GM19035 (cell line): ENCODE data around the gene IFI6.
"Not testable (repeated sequence)": the region's sequence is repeated elsewhere in the genome, so short reads cannot be mapped to it uniquely, and the experiment has no call there.

Experiments
- ATAC-seq: cut with Tn5 transposase; IDR thresholded peaks from one replicate; pipeline ENCODE4 v1.9.1; 2021; ENCODE audit not compliant: unreplicated experiment

IFI6 gene, protein sequence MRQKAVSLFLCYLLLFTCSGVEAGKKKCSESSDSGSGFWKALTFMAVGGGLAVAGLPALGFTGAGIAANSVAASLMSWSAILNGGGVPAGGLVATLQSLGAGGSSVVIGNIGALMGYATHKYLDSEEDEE

DNA sequence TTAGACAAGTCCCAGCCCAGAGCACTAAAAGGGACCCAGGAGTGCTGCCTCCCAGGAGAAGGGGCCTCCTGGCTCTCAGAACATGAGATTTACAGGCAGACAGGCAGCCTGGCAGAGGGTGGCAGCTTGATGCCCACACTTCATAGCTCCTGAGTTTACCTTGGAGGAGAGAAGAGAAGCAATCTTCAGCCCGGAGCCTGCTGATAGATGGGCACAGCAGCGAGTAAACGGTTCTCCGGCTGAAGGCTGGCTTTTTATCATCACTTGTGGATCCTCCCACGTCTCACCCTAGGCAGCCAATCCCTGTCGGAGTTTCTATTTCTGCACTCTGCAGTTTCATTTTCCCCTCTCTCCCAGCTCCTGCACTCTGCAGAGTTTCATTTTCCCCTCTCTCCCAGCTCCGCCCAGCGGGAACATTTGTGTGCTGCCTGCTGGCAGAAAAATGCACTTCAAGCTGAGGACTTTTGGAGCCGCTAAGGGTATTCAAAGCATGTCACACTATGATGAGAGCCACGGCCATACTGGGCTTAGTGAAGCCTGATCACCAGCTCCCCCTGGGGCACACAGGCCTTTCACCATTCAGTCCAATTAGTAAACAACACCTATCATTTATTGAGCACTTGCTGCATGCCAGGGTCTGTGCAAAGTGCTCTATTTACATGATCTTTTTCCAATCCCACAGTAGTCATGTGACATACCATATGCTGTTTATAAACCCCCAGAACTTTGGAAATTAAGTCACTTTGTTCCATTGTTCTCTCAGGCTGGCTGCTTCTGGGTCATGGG lies at the start of gene IFI6:
IFI6 (minus strand) TSS at position 229 of the 786 bp plus-strand sequence. CDS start 2,878 bp downstream, outside the sequence.
- peak; percentile 84 for ATAC-seq

DNA sequence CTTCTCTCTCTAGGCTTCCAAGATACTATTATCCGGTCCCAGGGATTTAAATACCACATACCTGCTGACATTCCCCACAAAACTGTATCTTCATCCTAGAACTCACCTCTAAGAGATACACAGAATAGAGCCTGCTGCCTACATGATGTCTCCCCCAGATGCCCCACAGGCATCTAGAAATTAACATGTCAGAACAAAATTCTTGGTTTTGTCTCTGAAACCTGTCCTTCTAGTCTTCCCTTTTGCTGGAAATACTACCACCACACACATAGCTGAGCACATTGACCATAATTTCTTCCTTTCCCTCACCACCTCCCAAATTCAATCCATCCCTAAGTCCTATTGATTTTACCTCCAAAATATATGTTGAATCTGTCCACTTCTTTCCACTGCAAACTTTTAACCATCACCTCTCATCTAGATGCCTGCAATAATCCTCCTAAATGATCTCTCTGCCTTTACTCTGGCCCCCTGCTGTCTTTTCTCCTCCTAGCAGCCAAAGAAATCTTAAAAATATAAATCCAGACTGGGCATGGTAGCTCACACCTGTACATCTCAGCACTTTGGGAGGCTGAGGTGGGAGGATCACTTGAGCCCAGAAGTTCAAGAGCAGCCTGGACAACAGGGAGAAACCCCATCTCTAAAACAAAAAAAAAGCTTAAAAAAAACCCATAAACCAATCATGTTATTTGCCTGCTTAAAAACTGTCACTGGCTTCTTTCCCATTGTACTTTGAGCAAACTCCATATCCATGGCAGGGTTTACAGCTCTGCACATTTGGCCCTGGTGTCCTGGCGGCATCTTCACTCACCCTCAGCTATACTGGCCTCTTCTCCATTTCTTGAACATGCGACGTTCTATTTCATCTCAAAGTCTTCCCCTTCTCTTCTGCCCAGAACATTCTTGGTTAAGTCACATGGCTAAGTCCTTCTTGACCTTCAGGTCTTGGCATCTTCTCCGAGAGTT lies 47.6 kb upstream of the IFI6 start:
- ATAC-seq = no peak

DNA sequence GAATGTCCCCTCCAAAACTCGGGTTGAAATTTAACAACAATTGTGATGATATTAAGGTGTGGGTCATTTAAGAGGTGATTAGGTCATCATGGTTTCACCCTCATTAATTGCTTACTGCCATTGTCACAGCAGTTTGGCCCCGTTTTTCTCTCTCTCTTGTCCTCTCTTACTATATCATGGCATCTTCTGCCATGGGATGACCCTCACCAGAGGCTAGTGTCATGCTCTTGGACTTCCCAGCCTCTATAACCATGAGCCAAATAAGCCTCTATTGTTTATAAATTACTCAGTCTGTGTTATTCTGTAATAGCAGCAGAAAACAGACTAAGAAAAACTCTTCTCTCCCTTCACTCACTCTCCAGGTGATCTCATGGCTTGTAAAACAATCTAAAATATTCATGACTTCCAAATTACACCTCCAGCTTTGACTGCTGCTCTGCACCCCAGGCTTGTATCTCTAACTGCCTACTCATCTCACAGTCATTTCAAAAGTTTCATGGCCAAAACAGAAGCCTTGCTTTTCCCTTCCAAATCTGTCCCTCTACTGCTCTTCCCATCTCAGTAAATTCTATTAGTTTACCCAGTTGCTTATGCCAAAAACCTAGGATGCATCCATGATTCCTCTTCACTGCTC lies 44.4 kb upstream of the IFI6 start:
- ATAC-seq = no peak

DNA sequence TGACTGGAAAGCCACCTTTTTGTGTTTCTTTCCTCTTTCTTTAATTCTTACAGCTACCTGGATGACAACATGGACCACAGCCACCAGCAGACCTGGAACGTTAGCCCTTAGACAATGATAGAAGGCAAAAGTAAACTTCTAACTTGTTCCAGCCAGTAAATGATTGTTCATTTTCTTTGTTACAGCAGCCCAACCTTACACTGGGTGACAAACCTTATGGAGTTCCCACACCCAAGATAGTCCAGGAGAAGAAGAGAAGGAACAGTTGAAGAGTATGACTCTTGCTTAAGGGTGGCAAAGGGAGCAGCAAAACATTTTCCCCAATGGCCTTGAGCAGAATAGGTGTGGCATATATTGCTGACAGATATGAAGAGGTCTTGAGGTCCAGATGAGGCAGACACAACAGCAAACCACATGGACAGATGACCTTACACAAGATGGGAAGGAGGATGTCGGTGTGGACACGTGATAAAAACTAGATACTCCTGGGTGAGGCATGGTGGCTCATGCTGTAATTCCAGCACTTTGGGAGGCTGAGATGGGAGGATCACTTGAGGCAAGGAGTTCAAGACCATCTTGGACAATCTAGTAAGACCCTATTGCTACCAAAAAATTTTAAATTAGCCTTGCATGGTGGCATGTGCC lies 42.0 kb upstream of the IFI6 start:
- no peak for ATAC-seq

DNA sequence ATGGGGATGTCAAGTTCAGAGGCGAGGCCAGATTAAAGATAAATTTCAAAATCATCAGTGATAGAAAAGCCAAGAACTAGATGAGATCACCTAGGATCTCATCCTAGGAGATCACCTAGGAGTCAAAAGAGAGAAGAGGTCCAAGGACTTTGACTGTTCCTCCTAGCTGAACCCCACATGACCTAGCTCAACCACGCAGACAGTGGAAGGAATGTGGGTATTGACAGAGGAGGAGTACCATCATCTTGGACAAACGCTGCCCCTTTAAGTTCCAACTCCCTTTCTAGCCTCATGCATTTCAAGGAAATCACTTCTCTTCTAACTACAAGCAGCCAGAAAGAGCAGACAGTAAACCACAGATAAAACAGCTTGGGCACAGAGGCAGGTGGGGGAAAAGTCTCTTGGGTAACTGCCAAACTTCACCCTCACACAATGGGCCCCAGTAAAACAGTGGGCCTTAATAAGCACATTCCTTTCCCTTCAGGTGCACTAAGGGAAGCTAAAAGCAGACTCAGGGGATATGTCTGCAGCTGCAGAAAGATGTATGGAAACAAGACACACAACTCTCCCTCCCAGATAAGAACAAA lies 41.2 kb upstream of the IFI6 start:
- no peak for ATAC-seq

DNA sequence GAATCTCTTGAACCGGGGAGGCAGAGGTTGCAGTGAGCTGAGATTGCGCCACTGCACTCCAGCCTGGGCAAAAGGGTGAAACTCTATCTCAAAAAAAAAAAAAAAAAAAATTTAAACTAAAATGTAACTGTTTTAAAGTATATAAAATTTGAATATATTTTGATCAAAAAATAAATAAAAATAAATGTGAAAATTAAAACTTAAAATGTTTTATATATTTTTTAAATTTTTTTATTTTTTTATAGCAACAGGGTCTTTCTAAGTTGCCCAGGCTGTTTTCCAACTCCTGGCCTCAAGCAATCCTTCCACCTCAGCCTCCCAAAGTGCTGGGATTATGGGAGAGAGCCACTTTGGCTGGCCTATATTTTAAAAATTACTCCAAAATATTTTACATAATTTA lies 38.6 kb upstream of the IFI6 start:
- ATAC-seq = no peak

DNA sequence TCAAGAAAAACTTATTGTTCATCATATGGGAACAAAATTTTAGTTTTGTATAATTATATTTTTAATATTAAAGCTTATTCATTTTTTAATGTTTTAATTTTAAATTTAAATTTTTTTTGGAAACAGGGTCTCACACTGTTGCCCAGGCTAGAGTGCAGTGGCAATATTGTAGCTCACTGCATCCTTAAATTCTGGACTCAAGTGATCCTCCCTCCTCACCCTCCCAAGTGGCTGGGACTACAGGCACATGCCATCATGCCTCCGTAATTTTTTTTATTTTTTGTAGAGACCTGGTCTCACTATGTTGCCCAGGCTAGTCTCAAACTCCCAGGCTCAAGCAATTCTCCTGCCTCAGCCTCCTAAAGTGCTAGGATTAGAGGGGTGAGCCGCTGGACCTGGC lies 33.6 kb upstream of the IFI6 start:
- no peak for ATAC-seq

DNA sequence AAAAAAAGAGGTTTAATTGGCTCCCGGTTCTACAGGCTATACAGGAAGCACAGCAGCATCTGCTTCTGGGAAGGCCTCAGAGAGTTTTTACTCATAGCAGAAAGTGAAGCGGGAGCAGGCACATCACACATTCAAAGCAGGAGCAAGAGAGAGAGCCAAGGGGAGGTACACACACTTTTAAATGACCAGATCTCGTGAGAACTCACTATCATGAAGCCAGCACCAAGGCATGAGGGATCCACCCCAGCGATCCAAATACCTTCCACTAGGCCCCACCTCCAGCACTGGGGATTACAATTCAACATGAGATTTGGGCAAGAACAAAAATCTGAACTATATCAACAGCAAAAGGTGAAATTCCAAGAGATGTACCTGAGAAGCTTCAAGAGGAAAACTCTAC lies 33.0 kb upstream of the IFI6 start:
- ATAC-seq = no peak

DNA sequence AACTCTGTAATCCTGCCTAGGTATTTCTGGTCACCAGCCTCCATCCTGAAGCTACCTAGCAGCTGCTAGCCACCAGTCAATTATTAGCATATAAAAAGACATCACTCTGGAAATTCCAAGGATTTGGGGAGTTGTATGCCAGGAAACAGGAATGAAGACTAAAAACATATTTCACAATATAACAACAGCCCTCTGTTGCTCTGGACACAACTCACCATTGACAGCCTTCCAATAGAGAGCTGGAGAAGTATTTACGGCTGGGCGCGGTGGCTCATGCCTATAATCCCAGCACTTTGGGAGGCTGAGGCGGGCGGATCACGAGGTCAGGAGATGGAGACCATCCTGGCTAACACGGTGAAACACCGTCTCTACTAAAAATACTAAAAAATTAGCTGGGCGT lies 24.8 kb upstream of the IFI6 start:
- ATAC-seq = not testable (repeated sequence)

DNA sequence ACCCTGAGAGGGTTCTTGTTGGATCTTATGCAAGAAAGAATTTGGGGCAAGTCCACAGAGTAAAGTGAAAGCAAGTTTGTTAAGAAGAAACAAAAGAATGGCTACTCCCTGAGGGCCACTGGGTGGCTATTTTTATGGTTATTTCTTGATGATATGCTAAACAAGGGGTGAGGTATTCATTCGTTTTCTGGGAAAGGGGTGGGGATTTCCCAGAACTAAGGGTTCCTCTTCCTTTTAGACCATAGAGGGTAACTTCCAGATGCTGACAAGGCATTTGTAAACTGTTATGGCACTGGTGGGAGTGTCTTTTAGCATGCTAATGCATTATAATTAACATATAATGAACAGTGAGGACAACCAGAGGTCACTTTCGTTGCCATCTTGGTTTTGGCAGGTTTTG lies 18.2 kb upstream of the IFI6 start:
- ATAC-seq = no peak

DNA sequence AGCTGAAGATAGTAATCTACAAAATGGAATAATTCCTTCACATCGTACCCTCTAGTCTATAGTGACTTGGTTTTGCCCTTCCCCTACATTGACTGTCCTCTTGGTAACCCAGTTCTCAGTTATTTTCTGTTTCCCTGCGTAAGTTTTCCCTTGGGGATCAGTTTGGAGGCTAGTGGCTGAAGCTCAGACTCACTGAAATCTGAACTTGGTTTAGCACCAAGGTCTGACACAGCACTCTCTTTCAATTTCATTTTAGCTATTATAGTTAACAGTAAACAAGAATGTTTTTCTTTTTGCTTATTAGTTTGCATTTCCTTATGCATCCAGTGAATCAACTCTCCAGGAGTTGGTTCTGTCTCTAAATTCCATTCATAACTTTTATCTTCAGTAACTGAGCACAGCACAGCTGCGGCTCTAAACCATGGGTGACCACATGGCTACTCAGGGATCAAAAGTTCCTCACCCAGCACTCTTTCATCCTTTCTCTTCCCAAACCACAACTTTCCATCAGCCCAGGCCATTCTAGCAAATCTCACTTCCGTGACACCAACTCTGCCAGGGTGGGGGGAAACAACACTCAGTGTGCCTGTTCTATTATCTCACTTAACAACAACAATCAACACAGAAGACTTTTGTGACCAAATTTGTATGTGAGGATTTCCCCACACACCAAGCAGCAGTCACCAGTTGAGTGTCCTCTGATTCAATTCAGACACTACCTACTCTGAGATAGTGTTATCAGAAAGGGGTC lies 17.6 kb upstream of the IFI6 start:
- ATAC-seq = peak; percentile 59

DNA sequence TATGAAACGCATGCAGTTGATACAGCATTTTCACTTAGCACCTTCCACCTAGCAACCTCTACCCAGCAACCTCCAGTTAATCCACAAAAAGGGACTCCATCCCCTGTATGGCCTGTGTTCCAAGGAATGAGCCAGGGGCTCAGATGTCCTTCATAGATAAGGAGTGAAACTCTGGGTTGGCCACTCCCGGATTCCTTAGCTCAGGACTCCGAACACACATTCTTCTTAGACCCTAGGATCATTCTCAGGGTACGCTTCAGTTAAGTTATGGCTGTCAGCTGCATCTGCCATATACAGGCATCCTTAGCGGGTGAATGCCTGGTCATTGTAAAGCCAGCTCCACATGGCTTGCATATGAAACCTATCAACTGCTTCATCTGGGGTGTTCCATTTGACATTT lies 15.9 kb upstream of the IFI6 start:
- ATAC-seq = no peak

DNA sequence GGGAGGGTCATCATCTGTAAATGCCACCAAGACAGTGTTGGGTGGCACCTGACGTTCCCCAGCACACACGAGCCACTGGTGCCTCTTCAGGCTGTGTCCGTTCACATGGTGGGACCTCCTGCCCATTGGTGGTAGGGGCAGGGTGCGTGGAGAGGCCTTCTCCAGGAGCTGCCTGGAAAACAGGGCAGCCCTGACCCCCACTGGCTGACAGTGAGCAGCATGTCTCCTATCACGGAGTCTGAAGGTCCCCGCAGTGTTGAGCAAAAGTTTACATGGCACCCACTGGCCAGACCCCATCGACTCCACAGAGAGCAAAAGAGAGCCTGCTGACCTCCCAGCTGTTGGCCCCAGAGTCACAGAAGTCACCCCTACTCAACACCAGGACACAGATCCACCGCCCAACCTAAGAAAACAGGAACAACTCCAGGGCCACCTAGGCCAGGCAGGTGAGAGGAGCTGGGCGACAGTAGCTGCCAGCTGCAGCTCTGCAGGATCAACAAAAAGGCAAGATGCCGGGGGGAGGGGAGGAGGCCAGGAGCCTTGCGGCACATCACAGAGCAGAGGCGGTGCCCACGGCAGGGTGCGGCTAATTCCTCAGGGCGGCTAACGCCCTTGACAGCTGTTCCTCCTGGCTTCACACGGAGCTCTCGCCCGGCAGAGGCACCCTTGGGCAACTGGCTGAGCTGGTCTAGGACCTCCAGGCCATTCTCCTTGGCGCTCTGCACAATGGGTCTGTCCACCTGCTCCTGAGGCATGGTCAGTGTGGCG lies 14.4 kb upstream of the IFI6 start:
- no peak for ATAC-seq

DNA sequence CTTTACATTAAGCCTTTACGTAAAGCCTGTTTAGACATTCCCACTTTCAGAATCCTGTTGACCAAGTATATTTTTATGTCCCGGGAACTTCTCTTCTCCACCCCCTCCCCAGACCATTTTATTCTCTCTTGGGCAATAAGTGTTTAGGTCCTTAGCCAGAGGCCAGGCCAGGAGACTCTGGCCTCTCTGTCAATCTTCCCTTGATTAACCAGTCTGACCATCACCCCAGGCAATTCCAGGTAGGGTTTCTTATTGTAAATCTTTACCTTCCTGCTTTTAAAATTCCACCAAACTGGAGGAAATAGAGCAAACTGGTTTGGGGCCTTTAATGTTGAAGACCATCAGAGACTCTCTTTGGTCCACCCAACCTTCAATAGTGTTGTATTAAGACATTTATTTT lies 12.2 kb upstream of the IFI6 start:
- ATAC-seq = no peak

DNA sequence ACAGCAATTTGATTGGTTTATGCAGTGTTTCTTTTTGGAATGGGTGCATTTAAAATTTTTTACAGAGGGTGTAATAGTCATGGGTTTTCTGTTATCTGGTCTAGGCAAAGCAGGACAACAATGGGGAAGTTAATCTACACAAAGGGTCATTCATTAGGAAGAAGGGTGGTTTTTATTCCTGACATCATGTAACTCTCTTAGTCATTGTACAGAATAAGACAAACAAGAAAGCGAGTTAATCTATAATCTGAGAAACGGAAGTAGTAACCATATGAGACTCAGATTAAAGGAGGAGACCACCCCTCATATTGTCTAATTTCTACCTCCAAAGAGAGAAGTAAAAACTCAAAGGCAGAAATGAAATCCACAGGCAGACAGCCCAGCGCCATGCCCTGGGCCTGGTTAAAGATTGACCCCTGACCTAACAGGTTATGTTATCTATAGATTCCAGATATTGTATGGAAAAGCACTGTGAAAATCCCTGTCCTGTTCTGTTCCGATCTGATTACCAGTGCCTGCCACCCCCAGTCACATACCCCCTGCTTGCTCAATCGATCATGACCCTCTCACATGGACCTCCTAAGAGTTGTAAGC lies 10.5 kb upstream of the IFI6 start:
- no peak for ATAC-seq

DNA sequence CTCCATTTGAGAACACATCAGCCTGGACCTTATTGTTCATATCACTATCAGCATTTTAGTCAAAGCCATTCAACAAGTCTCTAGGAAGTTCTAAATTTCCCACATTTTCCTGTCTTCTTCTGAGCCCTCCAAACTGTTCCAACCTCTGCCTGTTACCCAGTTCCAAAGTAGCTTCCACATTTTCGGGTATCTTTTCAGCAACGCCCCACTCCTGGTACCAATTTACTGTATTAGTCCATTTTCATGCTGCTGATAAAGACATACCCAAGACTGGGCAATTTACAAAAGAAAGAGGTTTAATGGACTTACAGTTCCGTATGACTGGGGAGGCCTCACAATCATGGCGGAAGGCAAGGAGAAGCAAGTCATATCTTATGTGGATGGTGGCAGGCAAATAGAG lies 9.6 kb upstream of the IFI6 start:
- not testable (repeated sequence) for ATAC-seq

DNA sequence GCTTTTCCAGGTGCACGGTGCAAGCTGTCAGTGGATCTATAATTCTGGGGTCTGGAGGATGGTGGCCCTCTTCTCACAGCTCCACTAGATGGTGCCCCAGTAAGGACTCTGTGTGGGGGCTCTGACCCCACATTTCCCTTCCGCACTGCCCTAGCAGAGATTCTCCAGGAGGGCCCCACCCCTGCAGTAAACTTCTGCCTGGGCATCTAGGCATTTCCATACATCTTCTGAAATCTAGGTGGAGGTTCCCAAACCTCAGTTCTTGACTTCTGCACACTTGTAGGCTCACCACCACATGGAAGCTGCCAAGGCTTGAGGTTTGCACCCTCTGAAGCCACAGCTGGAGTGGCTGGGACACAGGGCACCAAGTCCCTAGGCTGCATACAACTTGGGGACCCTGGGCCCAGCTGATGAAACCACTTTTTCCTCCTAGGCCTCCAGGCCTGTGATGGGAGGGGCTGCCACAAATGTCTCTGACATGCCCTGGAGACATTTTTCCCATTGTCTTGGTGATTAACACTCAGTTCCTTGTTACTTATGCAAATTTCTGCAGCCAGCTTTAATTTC lies 8.3 kb upstream of the IFI6 start:
- ATAC-seq = not testable (repeated sequence)

DNA sequence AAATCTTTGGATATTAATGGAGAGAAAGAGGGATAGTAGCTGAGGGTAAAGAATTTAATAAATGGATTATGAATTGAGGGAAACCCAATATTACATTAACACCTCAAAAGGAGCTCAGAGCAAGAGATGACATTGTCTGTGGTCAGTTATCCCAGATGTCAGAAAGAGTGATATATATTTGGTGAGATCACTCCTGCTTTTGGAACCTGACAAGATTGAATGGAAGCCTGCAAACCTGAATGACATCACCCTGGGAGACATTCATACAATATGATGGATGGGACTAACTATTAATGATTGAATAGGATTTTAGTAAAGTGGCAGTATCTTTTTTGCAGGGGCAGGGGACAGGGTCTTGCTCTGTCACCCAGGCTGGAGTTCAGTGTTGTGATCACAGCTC lies 6.8 kb upstream of the IFI6 start:
- ATAC-seq = no peak
